ENCODE data around the gene GSTM5.
"Not testable (repeated sequence)": the region's sequence is repeated elsewhere in the genome, so short reads cannot be mapped to it uniquely, and the experiment has no call there.

The GSTM5 gene

GRCh38 chr1:109711593-109712320 lies at the start of gene GSTM5:
TSS of gene GSTM5 (plus strand) at chr1:109712251. CDS start at chr1:109712313, 62 bp downstream.
- not testable (repeated sequence) for DNase-seq (ENCODE audit: low spot score)

GRCh38 chr1:109664671-109665070 lies 47.4 kb upstream of the GSTM5 start:
- no peak for DNase-seq (ENCODE audit: low spot score)

GRCh38 chr1:109667452-109668122 lies 44.5 kb upstream of the GSTM5 start, which contains the start of gene GSTM2:
TSS of gene GSTM2 (plus strand) at chr1:109668057. CDS start at chr1:109668116, 59 bp downstream.
- peak; percentile 95 for DNase-seq (ENCODE audit: low spot score)

GRCh38 chr1:109668123-109668775 lies 43.8 kb upstream of the GSTM5 start:
- DNase-seq (ENCODE audit: low spot score): no peak

GRCh38 chr1:109669246-109669948 lies 42.7 kb upstream of the GSTM5 start:
- no peak for DNase-seq (ENCODE audit: low spot score)

GRCh38 chr1:109669949-109670302 lies 42.1 kb upstream of the GSTM5 start:
- DNase-seq (ENCODE audit: low spot score): not testable (repeated sequence)

- DNase-seq (ENCODE audit: low spot score): no peak
Measured at GRCh38 chr1:109671067-109671466, 41.0 kb upstream of the GSTM5 start.

GRCh38 chr1:109673861-109674260 lies 38.2 kb upstream of the GSTM5 start:
- not testable (repeated sequence) for DNase-seq (ENCODE audit: low spot score)

GRCh38 chr1:109676683-109677381 lies 35.2 kb upstream of the GSTM5 start:
- DNase-seq (ENCODE audit: low spot score): not testable (repeated sequence)

GRCh38 chr1:109677459-109677858 lies 34.6 kb upstream of the GSTM5 start:
- DNase-seq (ENCODE audit: low spot score): no peak

- not testable (repeated sequence) for DNase-seq (ENCODE audit: low spot score)
Measured at GRCh38 chr1:109678637-109679036, 33.4 kb upstream of the GSTM5 start.

- DNase-seq (ENCODE audit: low spot score): not testable (repeated sequence)
Measured at GRCh38 chr1:109684777-109685176, 27.3 kb upstream of the GSTM5 start.

- DNase-seq (ENCODE audit: low spot score): not testable (repeated sequence)
Measured at GRCh38 chr1:109685399-109685798, 26.7 kb upstream of the GSTM5 start.

- not testable (repeated sequence) for DNase-seq (ENCODE audit: low spot score)
Measured at GRCh38 chr1:109685890-109686289, 26.2 kb upstream of the GSTM5 start.

GRCh38 chr1:109687109-109687508 lies 24.9 kb upstream of the GSTM5 start:
- not testable (repeated sequence) for DNase-seq (ENCODE audit: low spot score)

GRCh38 chr1:109687641-109688499 lies 24.2 kb upstream of the GSTM5 start, which contains the start of gene GSTM1:
TSS of gene GSTM1 (plus strand) at chr1:109687817. CDS start at chr1:109687874, 57 bp downstream.
- peak; percentile 75 for DNase-seq (ENCODE audit: low spot score)

GRCh38 chr1:109689844-109690405 lies 22.1 kb upstream of the GSTM5 start:
- no peak for DNase-seq (ENCODE audit: low spot score)

- DNase-seq (ENCODE audit: low spot score): no peak
Measured at GRCh38 chr1:109691759-109692158, 20.3 kb upstream of the GSTM5 start.

- DNase-seq (ENCODE audit: low spot score): not testable (repeated sequence)
Measured at GRCh38 chr1:109694400-109694799, 17.7 kb upstream of the GSTM5 start.

- DNase-seq (ENCODE audit: low spot score): not testable (repeated sequence)
Measured at GRCh38 chr1:109695138-109695537, 16.9 kb upstream of the GSTM5 start.
